ENCODE data around the gene ONECUT2. TPM values are rescaled to one million over a fixed set of nuclear protein-coding genes. Genes with fewer than 3 reads are reported as not detected.
A peak's percentile ranks its signal among the peaks of the same experiment; 100 is the strongest.

ONECUT2 gene
- total RNA-seq, 3 donors from 2014 or later = 0.03 to 0.05 (median 0.03) TPM

- peaks cover 45% of the 10 kb centered on the region for H3K4me1 Mint-ChIP-seq (ENCODE audit: low read depth)
- peak overlapping the region; percentile 56 for H3K4me3 Mint-ChIP-seq
- DNase-seq = no peak
Observed at GRCh38 chr18:57436965-57437333, 1.8 kb downstream of the ONECUT2 start.

GRCh38 chr18:57437402-57437765, 2.2 kb downstream of the ONECUT2 start:
- peaks cover 81% of the 10 kb centered on the region for H3K27me3 Mint-ChIP-seq (ENCODE audit: low read depth)
- DNase-seq = no peak
- ATAC-seq = no peak
- H3K36me3 Mint-ChIP-seq (ENCODE audit: insufficient read depth) = no peaks in the 10 kb centered on the region
- H3K9me3 Mint-ChIP-seq = peaks cover 6% of the 10 kb centered on the region
- peak overlapping the region; percentile 20 for H3K4me3 Mint-ChIP-seq
- peaks cover 45% of the 10 kb centered on the region for H3K4me1 Mint-ChIP-seq (ENCODE audit: low read depth)

More at GRCh38 chr18:57436965-57437333, 1.8 kb downstream of the ONECUT2 start:
- no peaks in the 10 kb centered on the region for H3K36me3 Mint-ChIP-seq (ENCODE audit: insufficient read depth)
- ATAC-seq = no peak
- peaks cover 6% of the 10 kb centered on the region for H3K9me3 Mint-ChIP-seq
- H3K27me3 Mint-ChIP-seq (ENCODE audit: low read depth) = peaks cover 82% of the 10 kb centered on the region

- no peaks in the 10 kb centered on the region for H3K36me3 Mint-ChIP-seq (ENCODE audit: insufficient read depth)
- peaks cover 45% of the 10 kb centered on the region for H3K4me1 Mint-ChIP-seq (ENCODE audit: low read depth)
- ATAC-seq (peak; percentile 67 to 76), DNase-seq (peak; percentile 15)
- H3K9me3 Mint-ChIP-seq = peaks cover 5% of the 10 kb centered on the region
- no peak overlapping the region for H3K4me3 Mint-ChIP-seq
- peaks cover 82% of the 10 kb centered on the region for H3K27me3 Mint-ChIP-seq (ENCODE audit: low read depth)
Observed at GRCh38 chr18:57437766-57438671, 2.8 kb downstream of the ONECUT2 start.

- no peaks in the 10 kb centered on the region for H3K9me3 Mint-ChIP-seq
- no peaks in the 10 kb centered on the region for H3K36me3 Mint-ChIP-seq (ENCODE audit: insufficient read depth)
- no peak for ATAC-seq
- peak overlapping the region; percentile 16 for H3K4me3 Mint-ChIP-seq
- H3K4me1 Mint-ChIP-seq (ENCODE audit: low read depth) = peaks cover 41% of the 10 kb centered on the region
- H3K27me3 Mint-ChIP-seq (ENCODE audit: low read depth) = peaks cover 81% of the 10 kb centered on the region
- DNase-seq = no peak
Observed at GRCh38 chr18:57438743-57439608, 3.8 kb downstream of the ONECUT2 start.

- ATAC-seq (no peak), DNase-seq (no peak)
- no peaks in the 10 kb centered on the region for H3K36me3 Mint-ChIP-seq (ENCODE audit: insufficient read depth)
- peaks cover 79% of the 10 kb centered on the region for H3K27me3 Mint-ChIP-seq (ENCODE audit: low read depth)
- peaks cover 37% of the 10 kb centered on the region for H3K4me1 Mint-ChIP-seq (ENCODE audit: low read depth)
- H3K9me3 Mint-ChIP-seq = no peaks in the 10 kb centered on the region
- H3K4me3 Mint-ChIP-seq = no peak overlapping the region
Observed at GRCh38 chr18:57439609-57439968, 4.4 kb downstream of the ONECUT2 start.

- Mint-ChIP-seq H3K4me1 (ENCODE audit: low read depth) (peaks cover 34% of the 10 kb centered on the region), H3K9me3 (no peaks in the 10 kb centered on the region), H3K4me3 (no peak overlapping the region), H3K36me3 (ENCODE audit: insufficient read depth) (no peaks in the 10 kb centered on the region), H3K27me3 (ENCODE audit: low read depth) (peaks cover 79% of the 10 kb centered on the region)
- ATAC-seq (no peak), DNase-seq (no peak)
Observed at GRCh38 chr18:57439985-57440330, 4.8 kb downstream of the ONECUT2 start.

GRCh38 chr18:57440331-57441070, 5.3 kb downstream of the ONECUT2 start:
- Mint-ChIP-seq H3K4me3 (no peak overlapping the region), H3K9me3 (no peaks in the 10 kb centered on the region)

GRCh38 chr18:57441071-57441794, 6.1 kb downstream of the ONECUT2 start:
- Mint-ChIP-seq H3K36me3 (ENCODE audit: insufficient read depth) (no peaks in the 10 kb centered on the region), H3K9me3 (no peaks in the 10 kb centered on the region), H3K27me3 (ENCODE audit: low read depth) (peaks cover 86% of the 10 kb centered on the region), H3K4me3 (no peak overlapping the region), H3K4me1 (ENCODE audit: low read depth) (peaks cover 29% of the 10 kb centered on the region)
- DNase-seq (no peak), ATAC-seq (peak; percentile 30 to 32)

More at GRCh38 chr18:57440331-57441070, 5.3 kb downstream of the ONECUT2 start:
- ATAC-seq (no peak), DNase-seq (no peak)
- H3K27me3 Mint-ChIP-seq (ENCODE audit: low read depth) = peaks cover 84% of the 10 kb centered on the region
- peaks cover 33% of the 10 kb centered on the region for H3K4me1 Mint-ChIP-seq (ENCODE audit: low read depth)
- no peaks in the 10 kb centered on the region for H3K36me3 Mint-ChIP-seq (ENCODE audit: insufficient read depth)

GRCh38 chr18:57443247-57443646, 8.1 kb downstream of the ONECUT2 start:
- Mint-ChIP-seq H3K4me1 (ENCODE audit: low read depth) (peaks cover 15% of the 10 kb centered on the region), H3K36me3 (ENCODE audit: insufficient read depth) (no peaks in the 10 kb centered on the region), H3K27me3 (ENCODE audit: low read depth) (peaks cover 77% of the 10 kb centered on the region), H3K9me3 (no peaks in the 10 kb centered on the region), H3K4me3 (no peak overlapping the region)
- DNase-seq (no peak), ATAC-seq (no peak)

- Mint-ChIP-seq H3K36me3 (ENCODE audit: insufficient read depth) (no peaks in the 10 kb centered on the region), H3K4me1 (ENCODE audit: low read depth) (peaks cover 12% of the 10 kb centered on the region), H3K27me3 (ENCODE audit: low read depth) (peaks cover 72% of the 10 kb centered on the region), H3K9me3 (no peaks in the 10 kb centered on the region), H3K4me3 (no peak overlapping the region)
- DNase-seq = no peak
- no peak for ATAC-seq
Observed at GRCh38 chr18:57443702-57444101, 8.5 kb downstream of the ONECUT2 start.

GRCh38 chr18:57444301-57444759, 9.2 kb downstream of the ONECUT2 start:
- no peaks in the 10 kb centered on the region for H3K36me3 Mint-ChIP-seq (ENCODE audit: insufficient read depth)
- H3K9me3 Mint-ChIP-seq = no peaks in the 10 kb centered on the region
- H3K4me3 Mint-ChIP-seq = no peak overlapping the region
- DNase-seq = no peak
- peaks cover 68% of the 10 kb centered on the region for H3K27me3 Mint-ChIP-seq (ENCODE audit: low read depth)
- ATAC-seq = no peak
- H3K4me1 Mint-ChIP-seq (ENCODE audit: low read depth) = peaks cover 9% of the 10 kb centered on the region

- Mint-ChIP-seq H3K4me1 (ENCODE audit: low read depth) (peaks cover 4% of the 10 kb centered on the region), H3K9me3 (no peaks in the 10 kb centered on the region), H3K36me3 (ENCODE audit: insufficient read depth) (no peaks in the 10 kb centered on the region), H3K27me3 (ENCODE audit: low read depth) (peaks cover 63% of the 10 kb centered on the region), H3K4me3 (no peak overlapping the region)
- ATAC-seq (no peak), DNase-seq (no peak)
Observed at GRCh38 chr18:57445488-57446319, 10.5 kb downstream of the ONECUT2 start.

GRCh38 chr18:57446322-57446721, 11.1 kb downstream of the ONECUT2 start:
- Mint-ChIP-seq H3K4me1 (ENCODE audit: low read depth) (peaks cover 3% of the 10 kb centered on the region), H3K27me3 (ENCODE audit: low read depth) (peaks cover 56% of the 10 kb centered on the region)

More at GRCh38 chr18:57446322-57446721, 11.1 kb downstream of the ONECUT2 start:
- ATAC-seq (peak in 1 of 2 donors; percentile 55), DNase-seq (no peak)
- Mint-ChIP-seq H3K4me3 (no peak overlapping the region), H3K36me3 (ENCODE audit: insufficient read depth) (no peaks in the 10 kb centered on the region), H3K9me3 (no peaks in the 10 kb centered on the region)
